ENCODE measurements around the gene ARHGAP29. TPM values are rescaled to one million over a fixed set of nuclear protein-coding genes. Genes with fewer than 3 reads are reported as not detected.

The ARHGAP29 gene
- total RNA-seq, 4 donors from 2014 or later = 18.4 to 40.2 (median 23.7) TPM

DNA sequence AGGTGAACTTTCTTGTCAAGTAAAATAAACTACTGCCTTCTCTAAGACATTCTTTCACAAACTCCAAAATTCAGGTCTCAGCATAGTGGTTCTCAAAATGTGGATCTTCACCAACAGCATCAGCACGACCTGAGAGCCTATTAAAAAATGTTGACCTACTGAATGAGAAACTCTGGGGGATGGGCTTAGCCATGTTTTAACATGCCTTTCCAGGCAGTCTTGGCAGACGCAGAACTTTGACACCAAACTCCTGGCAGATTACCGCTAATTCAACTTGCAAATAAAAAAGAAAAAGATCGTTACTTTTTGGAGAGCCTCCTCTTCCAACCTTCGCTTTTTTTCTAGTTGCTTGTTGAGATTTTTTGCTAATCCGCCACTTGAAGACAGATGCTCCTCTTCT, 35.1 kb downstream of the ARHGAP29 start:
- no peaks in the 10 kb centered on the region for H3K4me1 ChIP-seq
- intact Hi-C loops (cut with DNase I) = no loop called here
- WGBS = 84% methylated on average over 6 of the region's 6 CpGs

DNA sequence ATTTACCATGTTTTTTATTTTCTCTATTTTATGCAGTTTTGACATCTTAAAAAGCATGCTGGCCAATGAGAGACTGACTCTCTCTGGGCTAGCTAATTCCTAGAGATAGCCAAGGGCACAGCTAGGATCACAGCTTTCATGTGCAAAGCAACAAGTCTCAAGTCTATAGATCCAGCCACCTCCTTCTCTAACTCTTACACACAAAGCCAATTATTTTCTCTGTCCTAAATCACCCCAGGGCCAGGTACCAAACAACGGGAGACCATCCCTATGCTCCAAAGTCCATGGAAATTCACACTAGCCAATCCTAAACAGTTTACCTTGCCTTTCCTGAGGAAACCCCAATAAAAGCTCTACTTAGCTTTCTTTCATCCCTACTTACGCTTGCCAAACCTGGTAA, 38.0 kb downstream of the ARHGAP29 start:
- 89% methylated on average over 2 of the region's 2 CpGs for WGBS
- H3K27me3 ChIP-seq = no peaks in the 10 kb centered on the region
- TF ChIP-seq, protein P1, sequence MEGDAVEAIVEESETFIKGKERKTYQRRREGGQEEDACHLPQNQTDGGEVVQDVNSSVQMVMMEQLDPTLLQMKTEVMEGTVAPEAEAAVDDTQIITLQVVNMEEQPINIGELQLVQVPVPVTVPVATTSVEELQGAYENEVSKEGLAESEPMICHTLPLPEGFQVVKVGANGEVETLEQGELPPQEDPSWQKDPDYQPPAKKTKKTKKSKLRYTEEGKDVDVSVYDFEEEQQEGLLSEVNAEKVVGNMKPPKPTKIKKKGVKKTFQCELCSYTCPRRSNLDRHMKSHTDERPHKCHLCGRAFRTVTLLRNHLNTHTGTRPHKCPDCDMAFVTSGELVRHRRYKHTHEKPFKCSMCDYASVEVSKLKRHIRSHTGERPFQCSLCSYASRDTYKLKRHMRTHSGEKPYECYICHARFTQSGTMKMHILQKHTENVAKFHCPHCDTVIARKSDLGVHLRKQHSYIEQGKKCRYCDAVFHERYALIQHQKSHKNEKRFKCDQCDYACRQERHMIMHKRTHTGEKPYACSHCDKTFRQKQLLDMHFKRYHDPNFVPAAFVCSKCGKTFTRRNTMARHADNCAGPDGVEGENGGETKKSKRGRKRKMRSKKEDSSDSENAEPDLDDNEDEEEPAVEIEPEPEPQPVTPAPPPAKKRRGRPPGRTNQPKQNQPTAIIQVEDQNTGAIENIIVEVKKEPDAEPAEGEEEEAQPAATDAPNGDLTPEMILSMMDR (IDR thresholded peaks at IDR 0.05) = no peak
- no peak for TF ChIP-seq POLR2AphosphoS5 (IDR thresholded peaks at IDR 0.05)
- TF ChIP-seq EP300 (IDR thresholded peaks at IDR 0.05) = no peak
- no peak for TF ChIP-seq POLR2A (IDR thresholded peaks at IDR 0.05; ENCODE audit: low read depth)
- peaks cover 10 to 55% (median 23%) of the 10 kb centered on the region in 4 donors for H3K36me3 ChIP-seq
- no peaks in the 10 kb centered on the region for H3K4me1 ChIP-seq
- H3K9me3 ChIP-seq = no peaks in the 10 kb centered on the region
- no peak for DNase-seq (ENCODE audit: extremely low spot score)
- no peak overlapping the region for H3K27ac ChIP-seq (replicated peaks in 1 of 4)
- H3K4me3 ChIP-seq = no peak overlapping the region
- intact Hi-C loops (cut with DNase I) = no loop called here

More for the DNA sequence above, 35.1 kb downstream of the ARHGAP29 start:
- H3K4me3 ChIP-seq = no peak overlapping the region
- no peaks in the 10 kb centered on the region for H3K9me3 ChIP-seq
- peaks cover 10 to 80% (median 29%) of the 10 kb centered on the region in 4 donors for H3K36me3 ChIP-seq
- no peak for DNase-seq (ENCODE audit: extremely low spot score)
- no peak overlapping the region for H3K27ac ChIP-seq (replicated peaks in 1 of 4)
- no peaks in the 10 kb centered on the region for H3K27me3 ChIP-seq
- TF ChIP-seq POLR2A (IDR thresholded peaks at IDR 0.05; ENCODE audit: low read depth) (no peak), POLR2AphosphoS5 (IDR thresholded peaks at IDR 0.05) (no peak), EP300 (IDR thresholded peaks at IDR 0.05) (no peak)
- TF ChIP-seq, protein P1 (IDR thresholded peaks at IDR 0.05) = no peak

DNA sequence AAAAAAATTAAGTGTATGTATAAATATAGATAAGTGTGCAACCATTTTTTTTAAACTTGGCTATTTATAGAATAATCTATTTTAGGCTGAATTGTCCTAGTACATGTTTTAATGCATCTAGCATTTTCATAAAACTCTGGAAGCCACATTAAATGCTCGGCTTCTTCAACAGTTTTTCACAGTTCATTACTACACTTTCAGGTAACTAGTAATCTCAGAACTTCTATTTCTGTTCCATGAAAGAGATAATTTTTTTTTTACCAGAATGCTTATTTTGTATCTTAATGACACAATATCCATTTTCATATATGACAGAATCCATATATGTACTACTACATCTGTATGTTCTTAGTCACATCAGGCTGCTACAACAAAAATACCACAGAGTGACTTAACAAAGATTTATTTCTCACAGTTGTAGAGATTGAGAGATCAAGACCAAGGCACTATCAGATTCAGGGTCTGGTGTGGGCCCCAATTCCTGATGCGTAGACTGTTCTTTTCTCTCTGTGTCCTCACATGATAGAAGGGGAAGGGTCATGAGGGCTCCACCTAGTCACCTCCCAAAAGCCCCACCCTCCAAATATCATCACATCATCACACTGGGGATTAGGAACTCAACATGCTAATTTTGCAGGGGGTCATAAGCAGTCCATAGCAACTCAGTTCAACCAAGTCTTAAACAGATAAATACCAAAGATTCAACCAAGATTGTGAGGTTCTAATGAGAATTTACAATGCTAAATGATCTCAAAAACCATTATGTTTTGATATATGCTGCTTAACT, 43.1 kb downstream of the ARHGAP29 start:
- peaks cover 0 to 6% (median 0%) of the 10 kb centered on the region in 4 donors for H3K4me1 ChIP-seq
- 94% methylated on average over 2 of the region's 2 CpGs for WGBS
- intact Hi-C loops (cut with DNase I) = no loop called here
- TF ChIP-seq POLR2AphosphoS5 (IDR thresholded peaks at IDR 0.05) = no peak
- TF ChIP-seq, protein P1 (IDR thresholded peaks at IDR 0.05) = no peak
- no peak for TF ChIP-seq EP300 (IDR thresholded peaks at IDR 0.05)
- TF ChIP-seq POLR2A (IDR thresholded peaks at IDR 0.05; ENCODE audit: low read depth) = no peak
- H3K27ac ChIP-seq (replicated peaks in 1 of 4) = no peak overlapping the region
- H3K36me3 ChIP-seq = peaks cover 0 to 15% (median 5%) of the 10 kb centered on the region in 4 donors
- no peak overlapping the region for H3K4me3 ChIP-seq
- no peaks in the 10 kb centered on the region for H3K27me3 ChIP-seq
- H3K9me3 ChIP-seq = no peaks in the 10 kb centered on the region
- DNase-seq (ENCODE audit: extremely low spot score) = no peak

DNA sequence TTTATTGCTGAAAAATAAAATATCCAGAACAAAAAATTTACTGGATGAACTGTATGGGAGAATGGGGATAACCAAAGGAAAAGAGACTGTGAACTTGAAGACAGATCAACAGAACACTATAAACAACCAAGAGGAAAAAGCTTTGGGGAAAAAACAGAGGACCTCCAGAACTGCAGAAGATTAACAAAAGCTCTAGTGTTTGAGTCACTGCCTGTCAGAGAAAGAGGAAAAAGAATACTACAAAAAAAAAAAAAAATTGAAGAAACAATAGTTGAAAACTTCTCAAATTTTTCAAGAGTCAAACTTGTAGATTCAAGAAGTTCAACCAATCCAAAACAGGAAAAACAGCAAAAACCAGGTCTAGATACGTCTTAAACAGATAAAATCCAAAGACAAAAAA, 44.3 kb downstream of the ARHGAP29 start:
- Histone ChIP-seq H3K4me1 (peaks cover 0 to 6% (median 0%) of the 10 kb centered on the region in 4 donors), H3K9me3 (no peaks in the 10 kb centered on the region), H3K27me3 (no peaks in the 10 kb centered on the region), H3K27ac (replicated peaks in 1 of 4) (no peak overlapping the region), H3K36me3 (peaks cover 0 to 24% (median 7%) of the 10 kb centered on the region in 4 donors), H3K4me3 (no peak overlapping the region)
- WGBS = 85% methylated on average over 1 of the region's 1 CpG
- no peak for DNase-seq (ENCODE audit: extremely low spot score)
- TF ChIP-seq POLR2AphosphoS5 (IDR thresholded peaks at IDR 0.05) (no peak), POLR2A (IDR thresholded peaks at IDR 0.05; ENCODE audit: low read depth) (no peak), EP300 (IDR thresholded peaks at IDR 0.05) (no peak)
- TF ChIP-seq, protein P1 (IDR thresholded peaks at IDR 0.05) = no peak
- intact Hi-C loops (cut with DNase I) = no loop called here
